Measurements from ENCODE around the gene RBMS3.
"Not testable (repeated sequence)": the region's sequence is repeated elsewhere in the genome, so short reads cannot be mapped to it uniquely, and the experiment has no call there.

RBMS3 gene

DNA sequence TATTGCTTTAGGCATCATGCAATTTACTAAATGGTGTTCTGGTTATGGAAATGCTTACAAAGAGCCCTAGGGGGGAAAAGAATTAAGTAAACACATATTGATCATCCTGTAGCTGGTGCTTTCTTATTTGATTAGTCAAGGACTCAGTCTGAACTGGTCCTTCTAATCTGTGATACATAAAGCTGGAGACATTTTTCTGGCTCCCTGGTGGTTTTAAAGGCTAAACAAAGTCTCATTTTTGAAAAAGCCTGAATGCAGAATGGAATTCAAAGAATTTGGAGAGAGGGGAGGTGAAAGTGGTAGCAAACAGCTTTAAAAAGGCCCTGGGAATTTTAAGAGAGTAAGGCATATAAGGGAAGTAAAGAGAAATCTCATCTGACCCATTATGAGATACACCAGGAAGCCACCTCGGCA lies 149.7 kb downstream of the RBMS3 start:
- no peak for DNase-seq (ENCODE audit: low read depth)

DNA sequence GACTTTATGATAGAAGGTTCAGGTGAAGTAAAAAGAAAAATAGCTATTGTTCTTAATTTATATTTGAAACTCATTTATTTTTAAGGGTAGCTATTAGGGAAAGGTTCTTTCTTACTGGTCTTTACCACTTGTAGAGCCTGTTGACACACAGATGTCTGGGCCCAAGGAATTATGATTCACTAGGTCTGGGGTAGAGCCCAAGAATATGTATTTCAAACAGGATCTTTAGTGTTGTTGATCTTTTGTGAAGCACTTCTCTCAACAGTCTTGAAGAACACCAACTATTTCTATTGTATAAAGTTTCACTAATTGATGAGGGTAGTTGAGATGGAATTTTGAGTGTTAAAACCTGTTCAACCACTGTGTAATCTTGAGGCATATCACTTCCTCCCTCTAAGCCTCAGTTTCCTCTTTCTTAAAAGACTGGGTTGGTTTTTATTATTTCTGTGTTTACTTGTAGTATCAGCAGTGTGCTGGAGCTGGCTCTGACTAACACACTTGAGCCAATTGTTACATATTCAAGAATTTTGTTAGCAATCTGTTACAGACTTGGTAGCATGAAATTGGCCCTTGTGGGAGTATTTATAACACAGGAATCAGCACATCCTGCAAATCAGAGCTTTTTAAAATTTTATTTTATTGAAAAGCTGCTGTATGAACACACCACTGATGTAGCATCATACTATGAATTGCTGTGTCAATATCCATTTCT lies 155.9 kb downstream of the RBMS3 start:
- DNase-seq (ENCODE audit: low read depth) = no peak

DNA sequence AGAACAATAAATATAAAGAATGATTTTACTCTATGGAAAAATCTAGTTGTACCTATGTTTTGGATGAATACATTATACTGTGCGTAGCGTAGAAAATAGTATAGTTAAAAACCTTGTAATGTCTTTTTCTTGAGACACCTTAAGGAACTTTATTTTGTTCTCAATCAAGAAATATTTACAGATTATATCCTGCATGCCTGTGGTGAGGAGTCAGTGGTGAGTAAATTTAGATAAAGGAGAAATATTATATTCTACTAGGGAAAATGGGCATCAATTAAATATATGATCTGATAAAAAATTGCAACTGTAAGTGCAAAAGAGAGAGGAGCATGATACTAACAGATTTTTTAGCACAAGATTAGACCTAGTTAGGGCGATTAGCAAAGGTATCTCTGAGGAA lies 157.7 kb downstream of the RBMS3 start:
- DNase-seq (ENCODE audit: low read depth) = no peak

GRCh38 chr3:29440413-29441305 lies 159.8 kb downstream of the RBMS3 start:
- DNase-seq (ENCODE audit: low read depth) = no peak

DNA sequence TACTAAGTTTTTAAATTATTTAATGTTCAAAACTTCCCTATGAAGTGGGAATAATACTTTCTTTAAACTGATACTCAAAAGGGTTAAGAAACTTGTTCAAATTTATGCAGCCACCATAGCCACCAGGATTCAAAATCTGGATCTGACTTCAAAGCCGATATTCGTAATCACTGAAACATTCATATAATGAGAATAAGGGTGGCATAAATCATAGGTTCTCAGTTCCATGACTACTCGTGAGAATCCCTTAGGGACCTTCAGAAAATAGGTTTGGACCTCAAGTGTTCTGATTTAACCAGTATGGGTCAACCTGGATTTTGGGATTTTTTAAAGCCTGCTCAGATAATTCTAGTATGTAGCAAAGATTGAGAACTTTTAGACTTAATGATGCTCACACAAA lies 160.6 kb downstream of the RBMS3 start:
- no peak for DNase-seq (ENCODE audit: low read depth)

GRCh38 chr3:29447946-29448627 lies 167.2 kb downstream of the RBMS3 start:
- no peak for DNase-seq (ENCODE audit: low read depth)

GRCh38 chr3:29451920-29452319 lies 171.0 kb downstream of the RBMS3 start:
- DNase-seq (ENCODE audit: low read depth) = no peak

- DNase-seq (ENCODE audit: low read depth) = no peak
These were observed 172.0 kb downstream of the RBMS3 start for GRCh38 chr3:29452934-29453283.

DNA sequence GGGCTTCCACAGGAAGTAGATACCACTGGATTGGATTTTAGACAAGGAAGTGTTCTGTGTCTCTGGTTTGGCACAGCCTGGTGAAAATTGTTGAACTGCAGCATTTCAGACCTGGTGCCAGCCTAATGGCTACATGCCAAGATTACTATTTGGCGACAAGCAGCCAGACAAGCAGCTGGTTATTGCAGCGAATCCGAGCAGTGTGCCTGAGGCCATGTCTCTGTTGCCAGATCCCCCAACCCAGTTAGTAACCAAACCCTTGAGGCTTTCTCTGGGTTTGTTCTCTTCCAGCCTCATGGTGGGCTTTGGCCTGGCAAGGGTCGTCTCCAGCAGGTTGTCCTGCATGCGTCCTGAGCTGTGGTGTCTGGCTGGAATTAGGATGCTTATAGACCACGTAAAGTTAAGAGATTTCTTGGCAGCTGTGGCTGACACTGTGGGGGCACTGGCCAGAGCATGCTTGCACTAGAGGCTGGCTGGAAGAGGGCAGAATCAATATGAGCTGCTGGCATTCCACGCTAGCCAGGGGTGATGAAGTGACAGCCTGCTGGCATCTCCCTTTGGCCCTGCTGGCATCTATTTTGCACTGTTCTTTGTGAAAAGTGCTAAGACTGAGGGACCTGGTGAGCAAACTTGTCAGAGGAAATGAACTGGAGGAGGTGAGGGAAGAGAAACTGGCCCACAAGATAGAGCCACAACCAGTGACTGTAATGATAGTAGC lies 172.6 kb downstream of the RBMS3 start:
- no peak for DNase-seq (ENCODE audit: low read depth)

- no peak for DNase-seq (ENCODE audit: low read depth)
These were observed 173.3 kb downstream of the RBMS3 start for GRCh38 chr3:29454161-29454611.

DNA sequence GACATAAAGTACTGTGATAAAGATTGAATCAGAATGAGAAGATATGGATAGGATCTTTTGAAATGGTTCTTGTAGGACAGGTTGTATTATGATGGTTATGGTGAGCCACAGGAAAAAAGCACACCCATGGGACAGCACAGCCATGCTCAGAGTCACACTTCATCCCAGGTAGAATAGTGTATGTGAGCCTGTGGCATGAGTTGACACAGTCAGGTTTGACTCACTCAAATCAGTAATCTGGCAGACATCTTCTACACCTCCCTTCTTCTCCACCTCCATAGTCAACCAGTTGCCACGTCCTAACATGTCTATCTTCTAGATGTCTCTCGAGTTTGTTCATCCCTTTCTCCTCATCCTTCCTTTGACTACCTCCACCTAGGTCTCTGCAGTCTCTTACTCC lies 176.0 kb downstream of the RBMS3 start:
- no peak for DNase-seq (ENCODE audit: low read depth)

GRCh38 chr3:29463304-29463703 lies 182.4 kb downstream of the RBMS3 start:
- no peak for DNase-seq (ENCODE audit: low read depth)

- no peak for DNase-seq (ENCODE audit: low read depth)
These were observed 185.0 kb downstream of the RBMS3 start for GRCh38 chr3:29465836-29466235.

GRCh38 chr3:29466442-29466841 lies 185.6 kb downstream of the RBMS3 start:
- no peak for DNase-seq (ENCODE audit: low read depth)

DNA sequence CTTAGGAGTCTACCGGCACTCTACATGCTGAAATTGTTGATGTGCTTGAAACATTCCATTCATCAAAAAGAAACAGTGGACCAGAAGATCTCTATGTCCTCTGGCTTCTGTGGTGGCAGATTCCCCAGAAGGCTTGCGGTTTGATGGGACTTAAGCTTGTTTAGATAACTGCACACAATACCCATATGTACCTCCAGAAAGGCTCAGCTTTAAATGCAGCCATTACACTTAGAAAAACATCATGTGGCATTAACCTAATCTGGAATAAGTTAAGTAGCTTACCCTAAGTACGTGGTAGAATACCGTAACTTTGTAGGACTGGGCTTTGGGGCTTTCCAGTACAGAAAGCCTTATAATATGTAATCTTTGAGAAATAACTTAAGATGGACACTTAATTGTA lies 187.3 kb downstream of the RBMS3 start:
- no peak for DNase-seq (ENCODE audit: low read depth)

GRCh38 chr3:29473481-29474170 lies 192.8 kb downstream of the RBMS3 start:
- DNase-seq (ENCODE audit: low read depth) = not testable (repeated sequence)

DNA sequence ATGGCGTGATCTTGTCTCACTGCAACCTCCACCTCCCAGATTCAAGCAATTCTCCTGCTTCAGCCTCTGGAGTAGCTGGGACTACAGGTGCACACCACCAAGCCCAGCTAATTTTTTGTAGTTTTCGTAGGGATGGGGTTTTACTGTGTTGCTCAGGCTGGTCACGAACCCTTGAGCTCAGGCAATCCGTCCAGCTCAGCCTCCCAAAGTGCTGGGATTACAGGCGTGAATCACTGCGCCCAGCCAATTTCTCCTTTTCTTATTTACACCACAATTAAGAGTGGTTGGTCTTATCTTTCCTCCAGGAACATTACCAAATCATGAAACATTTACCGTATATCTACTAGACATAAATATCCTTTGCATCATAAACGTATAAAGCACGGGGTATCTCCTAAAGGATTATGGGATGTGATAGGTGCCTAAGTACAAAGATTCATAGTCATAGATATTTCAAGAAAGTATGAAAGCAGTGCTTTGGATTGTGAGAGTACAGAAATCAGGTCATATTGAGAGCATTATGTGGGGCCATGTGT lies 194.5 kb downstream of the RBMS3 start:
- no peak for DNase-seq (ENCODE audit: low read depth)

DNA sequence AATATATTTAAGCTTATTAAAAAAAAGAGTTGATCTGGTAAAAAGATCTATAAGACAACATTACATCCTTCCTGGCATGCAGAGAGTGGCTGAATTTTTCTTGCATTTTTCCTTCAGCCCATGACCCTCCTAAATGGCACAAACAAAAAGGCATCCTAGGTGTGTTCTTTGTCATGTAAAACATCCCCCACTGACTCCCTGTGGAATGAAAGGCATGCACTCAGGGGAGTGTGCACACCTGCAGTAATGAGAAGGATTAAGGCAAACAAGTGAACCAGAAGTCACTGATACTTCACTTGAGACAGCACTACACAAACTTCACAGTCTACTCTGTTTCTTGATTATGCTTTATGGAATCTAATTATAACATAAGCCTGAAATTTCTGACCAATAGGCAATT lies 195.0 kb downstream of the RBMS3 start:
- no peak for DNase-seq (ENCODE audit: low read depth)

- no peak for DNase-seq (ENCODE audit: low read depth)
These were observed 197.7 kb downstream of the RBMS3 start for GRCh38 chr3:29478611-29479010.

DNA sequence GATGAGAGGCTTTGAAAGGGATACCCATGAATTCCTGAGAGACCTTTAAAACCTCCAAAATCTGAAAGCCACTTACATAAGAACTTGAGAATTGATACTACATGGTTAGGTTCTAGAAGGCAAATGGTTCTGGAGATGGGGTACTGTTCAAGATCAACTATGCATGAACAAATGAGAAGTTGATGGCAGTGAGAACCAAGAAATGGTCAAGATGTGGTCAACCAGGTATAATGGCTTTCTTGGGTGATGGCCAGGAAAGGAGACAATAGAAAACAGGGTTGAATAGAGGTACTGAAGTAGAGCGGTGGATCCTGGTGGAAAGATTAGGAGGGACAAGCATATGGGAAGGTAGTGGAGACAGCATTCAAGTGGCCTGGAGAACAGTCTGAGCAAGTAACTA lies 200.4 kb downstream of the RBMS3 start:
- no peak for DNase-seq (ENCODE audit: low read depth)

Measured in T-helper 22 cell (primary cell).